Panc1 (cell line): ENCODE data around the gene ALDOA. TPM values are rescaled to one million over a fixed set of nuclear protein-coding genes. Genes with fewer than 3 reads are reported as not detected.

Experiments used
- ATAC-seq: fragments of 200-7000 bp; cut with Tn5 transposase; 2 replicates; pipeline ENCODE4 v1.9.1; 2020; ENCODE audit warnings: mild to moderate bottlenecking, moderate library complexity
- BruUV-seq: library from RNA; stranded (reverse); fragments of 400-500 nt; replicated peaks from 2 replicates; lab custom pipeline; 2021; lab: Mats Ljungman, UMichigan
- CTCF ChIA-PET: fragments of 300-600 bp; sonication (Branson Sonifier 250); formaldehyde crosslinking; loops from one replicate; lab custom pipeline; 2022; ENCODE audit warnings: antibody characterized with exemption; lab: Charles Lee
- POLR2A ChIA-PET: fragments of 300-600 bp; sonication (Branson Sonifier 250); formaldehyde crosslinking; loops from one replicate; lab custom pipeline; 2022; ENCODE audit warnings: antibody characterized with exemption; lab: Charles Lee
- DNase-seq: peaks from one replicate; pipeline ENCODE4 v3.0.0-alpha.2; 2010; ENCODE audit warnings: low read depth, low spot score
- H3K27ac ChIP-seq: 2 replicates; pipeline ENCODE4 v1.5.1; 2011; ENCODE audit warnings: mild to moderate bottlenecking, low read length, inconsistent platforms
- H3K27me3 ChIP-seq: fragments of 200-500 bp; sonication (Bioruptor generic); 2 replicates; pipeline ENCODE4 v1.6.0; 2014; ENCODE audit warnings: low read length, inconsistent platforms; ENCODE audit not compliant: control insufficient read depth, insufficient read depth
- H3K36me3 ChIP-seq: fragments of 200-500 bp; sonication (Bioruptor generic); 2 replicates; pipeline ENCODE4 v1.5.1; 2014; ENCODE audit warnings: inconsistent platforms, mild to moderate bottlenecking, low read length, moderate library complexity; ENCODE audit not compliant: control insufficient read depth, insufficient read depth
- H3K4me1 ChIP-seq: 2 replicates; pipeline ENCODE4 v1.5.1; 2011; ENCODE audit warnings: inconsistent platforms, mild to moderate bottlenecking, low read length, moderate library complexity; ENCODE audit not compliant: control insufficient read depth, insufficient read depth
- H3K4me3 ChIP-seq, 2 experiments: 2 replicates each; pipeline ENCODE4 v1.5.1; 2011 to 2012; ENCODE audit warnings: low read depth in 2 of 2, low read length in 2 of 2, mild to moderate bottlenecking in 2 of 2, inconsistent platforms in 1 of 2, moderate library complexity in 1 of 2
- H3K9me3 ChIP-seq: fragments of 200-500 bp; sonication (Bioruptor generic); 2 replicates; pipeline ENCODE4 v1.5.1; 2014; ENCODE audit warnings: low read depth, mild to moderate bottlenecking, inconsistent platforms, low read length, moderate library complexity; ENCODE audit not compliant: control insufficient read depth, insufficient read depth
- CTCF ChIP-seq: fragments of 450-650 bp; IDR thresholded peaks from 2 replicates; pipeline ENCODE4 v1.5.1; 2017; ENCODE audit warnings: mild to moderate bottlenecking
- POLR2AphosphoS5 ChIP-seq: IDR thresholded peaks from 2 replicates; pipeline ENCODE4 v1.6.1; 2012; ENCODE audit warnings: mild to moderate bottlenecking, low read depth, low read length, moderate library complexity
- REST ChIP-seq, 2 experiments: IDR thresholded peaks; 2 replicates each; pipeline ENCODE4 v1.6.1; 2011 to 2012; ENCODE audit warnings: low read depth in 2 of 2, control low read depth in 1 of 2, low read length in 1 of 2, mild to moderate bottlenecking in 1 of 2, moderate library complexity in 1 of 2; ENCODE audit not compliant: insufficient read depth in 1 of 2
- SIN3A ChIP-seq: IDR thresholded peaks from 2 replicates; pipeline ENCODE4 v1.6.1; 2012; ENCODE audit warnings: low read depth, mild to moderate bottlenecking, low read length, moderate library complexity, borderline replicate concordance; ENCODE audit not compliant: insufficient read depth
- TCF7L2 ChIP-seq: IDR thresholded peaks from 2 replicates; pipeline ENCODE4 v1.6.1; 2011; ENCODE audit warnings: mild to moderate bottlenecking, low read depth, low read length, inconsistent platforms
- in situ Hi-C: cut with HindIII; loops from 2 replicates; pipeline ENCODE4 v1.10.0; 2016; ENCODE audit warnings: low sequenced_read_pairs, low pct_unique_long_range_greater_than_20kb
- intact Hi-C: fragments of 100-400 bp; cut with micrococcal nuclease; formaldehyde crosslinking; loops from one replicate; pipeline ENCODE4 v1.10.0; 2022; ENCODE audit not compliant: unreplicated experiment
- total RNA-seq: library from RNA; stranded (reverse); gene quantifications from one replicate; pipeline ENCODE4 v1.2.1, GENCODE V29; 2021; ENCODE audit not compliant: unreplicated experiment

Gene ALDOA
- total RNA-seq, 1 experiment from 2014 or later, result 2,516 TPM

- in situ Hi-C loops, result no loop called here
- no TSS peak for BruUV-seq
- H3K27ac ChIP-seq, result no peak overlapping the region
- no peaks in the 10 kb centered on the region for H3K27me3 ChIP-seq
- intact Hi-C loops, result no loop called here
- ChIA-PET POLR2A (no interaction called here), CTCF (no interaction called here)
- no peak for DNase-seq
- peaks cover 9% of the 10 kb centered on the region for H3K4me1 ChIP-seq
- H3K4me3 ChIP-seq, result peak overlapping the region in 1 of 2 experiments; percentile 3; a peak in 1 of 4 replicates
- no peak for ATAC-seq
- TF ChIP-seq CTCF (no peak), REST (IDR thresholded peaks at IDR 0.05; ENCODE audit: insufficient read depth in 1 of 2, low read depth in 2 of 2, low read length in 1 of 2) (no peak), TCF7L2 (no peak), SIN3A (no peak), POLR2AphosphoS5 (no peak)
- no peaks in the 10 kb centered on the region for H3K36me3 ChIP-seq
- no peaks in the 10 kb centered on the region for H3K9me3 ChIP-seq
Measured at GRCh38 chr16:30030011-30030685, 35.4 kb upstream of the ALDOA start.

GRCh38 chr16:30030841-30031413 is 34.6 kb upstream of the ALDOA start, which contains the start of gene TLCD3B:
TLCD3B (minus strand) TSS chr16:30031271; CDS start chr16:30030527, 744 bp downstream.
- in situ Hi-C loops, result no loop called here
- peak; percentile 44 for ATAC-seq
- Histone ChIP-seq H3K27me3 (no peaks in the 10 kb centered on the region), H3K9me3 (no peaks in the 10 kb centered on the region), H3K27ac (no peak within 1 kb of the TSS), H3K4me1 (peaks cover 9% of the 10 kb centered on the region), H3K36me3 (no peaks in the 10 kb centered on the region), H3K4me3 (peak within 1 kb of the TSS; percentile 25 to 34; a peak in 3 of 4 replicates)
- BruUV-seq, result no TSS peak
- ChIA-PET CTCF (interaction anchor here (0.5 to 1.3 kb wide), 7 partner anchors 22 to 473 kb away, joined by 3 to 13 read pairs (median 6); no protein-coding TSS in a partner anchor), POLR2A (no interaction called here)
- intact Hi-C loops, result no loop called here
- TF ChIP-seq CTCF (no peak), SIN3A (no peak), REST (IDR thresholded peaks at IDR 0.05; ENCODE audit: insufficient read depth in 1 of 2, low read depth in 2 of 2, low read length in 1 of 2) (no peak), TCF7L2 (no peak), POLR2AphosphoS5 (no peak)
- DNase-seq, result no peak
